Measurements from ENCODE around the gene PLEKHH1.

The PLEKHH1 gene

DNA sequence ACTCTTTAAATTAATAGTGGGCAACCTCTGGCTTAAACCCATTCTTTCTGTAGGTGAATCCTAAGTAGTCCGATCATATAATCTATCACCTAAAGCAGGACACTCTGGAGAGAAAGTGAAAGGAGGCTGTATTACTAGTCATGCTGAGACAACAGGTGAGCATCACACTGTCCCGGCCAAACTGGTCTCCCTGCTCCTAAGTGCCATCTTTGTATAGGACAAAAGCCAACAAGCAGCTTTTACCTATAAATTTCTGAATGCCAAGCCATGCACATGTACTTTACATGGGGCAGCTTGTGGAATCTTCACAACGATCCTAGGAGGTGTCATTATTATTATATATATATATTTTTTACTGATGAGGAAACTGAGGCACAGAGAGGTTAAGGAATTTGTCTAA is 18.0 kb downstream of the PLEKHH1 start:
- Histone ChIP-seq H3K36me3 (ENCODE audit: control insufficient read depth, insufficient read depth, low read length) (no peaks in the 10 kb centered on the region), H3K4me1 (ENCODE audit: control insufficient read depth, insufficient read depth, low read length, poor library complexity, severe bottlenecking) (no peaks in the 10 kb centered on the region), H3K9me3 (ENCODE audit: control insufficient read depth, low read length) (no peaks in the 10 kb centered on the region), H3K27ac (ENCODE audit: low read depth, low read length, severe bottlenecking) (no peak overlapping the region), H3K4me3 (ENCODE audit: extremely low read depth, insufficient read depth, low read length, poor library complexity, severe bottlenecking) (no peak overlapping the region)
- WGBS, 2 experiments (ENCODE audit: insufficient coverage in 2 of 2), result 100% methylated on average over 1 of the region's 3 CpGs

DNA sequence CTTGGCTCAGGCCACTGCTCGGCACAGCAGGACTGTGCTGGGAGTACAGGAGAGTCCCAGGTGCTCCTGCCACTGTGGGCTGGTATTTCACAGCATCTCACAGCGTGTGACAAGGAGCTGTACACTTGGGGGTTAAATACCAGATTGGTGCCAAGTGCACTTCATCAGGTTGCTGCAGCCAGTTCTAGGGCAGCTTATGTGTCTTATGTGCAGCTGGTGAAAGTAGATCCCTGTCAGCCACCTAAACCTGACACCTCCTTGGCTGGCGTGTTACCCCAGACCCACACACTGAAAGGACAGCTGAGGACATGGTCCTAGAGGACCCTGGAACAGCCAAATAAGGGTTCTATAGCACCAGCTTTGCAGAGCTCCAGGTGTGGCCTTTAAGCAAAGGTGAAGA is 18.9 kb downstream of the PLEKHH1 start:
- 92 to 100% methylated on average over 2 of the region's 3 CpGs for WGBS, 2 experiments (ENCODE audit: insufficient coverage in 2 of 2)
- Histone ChIP-seq H3K4me3 (ENCODE audit: extremely low read depth, insufficient read depth, low read length, poor library complexity, severe bottlenecking) (no peak overlapping the region), H3K9me3 (ENCODE audit: control insufficient read depth, low read length) (no peaks in the 10 kb centered on the region)

DNA sequence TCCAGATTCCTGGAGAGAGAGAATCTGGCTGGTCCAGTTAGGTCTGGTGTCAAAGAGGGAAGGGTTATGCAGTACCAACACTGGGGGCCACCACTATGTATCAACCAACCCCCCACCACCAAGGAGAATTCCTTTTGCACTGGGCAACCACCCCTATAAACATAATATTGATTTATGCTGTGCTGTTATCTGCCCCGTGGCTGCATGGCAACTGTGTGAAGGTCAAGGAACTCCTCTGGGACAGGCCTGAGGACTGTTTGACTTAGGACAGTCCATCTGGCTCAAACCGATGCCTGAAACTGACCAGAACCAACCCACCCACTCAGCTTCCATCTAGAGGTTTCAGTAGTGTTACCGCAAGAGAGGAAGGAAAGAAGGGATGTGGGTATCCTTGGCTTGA is 20.5 kb downstream of the PLEKHH1 start:
- Histone ChIP-seq H3K36me3 (ENCODE audit: control insufficient read depth, insufficient read depth, low read length) (no peaks in the 10 kb centered on the region), H3K9me3 (ENCODE audit: control insufficient read depth, low read length) (no peaks in the 10 kb centered on the region), H3K4me1 (ENCODE audit: control insufficient read depth, insufficient read depth, low read length, poor library complexity, severe bottlenecking) (no peaks in the 10 kb centered on the region), H3K27ac (ENCODE audit: low read depth, low read length, severe bottlenecking) (no peak overlapping the region), H3K4me3 (ENCODE audit: extremely low read depth, insufficient read depth, low read length, poor library complexity, severe bottlenecking) (no peak overlapping the region)
- 100% methylated on average over 1 of the region's 3 CpGs; no CpG with 5 or more reads in 1 of the 2 experiments for WGBS, 2 experiments (ENCODE audit: insufficient coverage in 2 of 2)

More for the DNA sequence above, 18.9 kb downstream of the PLEKHH1 start:
- no peaks in the 10 kb centered on the region for H3K36me3 ChIP-seq (ENCODE audit: control insufficient read depth, insufficient read depth, low read length)
- no peak overlapping the region for H3K27ac ChIP-seq (ENCODE audit: low read depth, low read length, severe bottlenecking)
- H3K4me1 ChIP-seq (ENCODE audit: control insufficient read depth, insufficient read depth, low read length, poor library complexity, severe bottlenecking), result no peaks in the 10 kb centered on the region

DNA sequence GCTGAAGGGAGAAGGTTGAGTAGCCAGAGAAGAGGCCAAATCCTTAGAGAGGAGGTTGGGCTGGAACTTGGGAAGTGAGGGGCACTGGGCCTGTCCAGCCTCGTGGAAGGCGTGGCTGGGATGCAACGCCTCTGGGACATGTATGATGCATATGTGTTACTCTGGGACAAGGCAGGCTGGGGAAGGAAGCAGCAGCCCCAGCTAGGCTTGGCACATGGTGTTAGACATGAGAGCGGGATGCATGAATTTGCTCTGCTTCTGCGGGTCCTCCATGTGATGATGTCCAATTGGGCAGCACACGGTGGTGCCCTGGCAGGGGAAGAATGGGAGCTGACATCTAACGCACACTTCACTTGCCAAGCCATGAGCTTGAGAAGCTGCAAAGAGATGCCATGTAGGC is 21.3 kb downstream of the PLEKHH1 start:
- Histone ChIP-seq H3K9me3 (ENCODE audit: control insufficient read depth, low read length) (no peaks in the 10 kb centered on the region), H3K36me3 (ENCODE audit: control insufficient read depth, insufficient read depth, low read length) (no peaks in the 10 kb centered on the region), H3K4me3 (ENCODE audit: extremely low read depth, insufficient read depth, low read length, poor library complexity, severe bottlenecking) (no peak overlapping the region), H3K4me1 (ENCODE audit: control insufficient read depth, insufficient read depth, low read length, poor library complexity, severe bottlenecking) (no peaks in the 10 kb centered on the region), H3K27ac (ENCODE audit: low read depth, low read length, severe bottlenecking) (no peak overlapping the region)
- 93 to 99% methylated on average over 7 of the region's 7 CpGs for WGBS, 2 experiments (ENCODE audit: insufficient coverage in 2 of 2)

DNA sequence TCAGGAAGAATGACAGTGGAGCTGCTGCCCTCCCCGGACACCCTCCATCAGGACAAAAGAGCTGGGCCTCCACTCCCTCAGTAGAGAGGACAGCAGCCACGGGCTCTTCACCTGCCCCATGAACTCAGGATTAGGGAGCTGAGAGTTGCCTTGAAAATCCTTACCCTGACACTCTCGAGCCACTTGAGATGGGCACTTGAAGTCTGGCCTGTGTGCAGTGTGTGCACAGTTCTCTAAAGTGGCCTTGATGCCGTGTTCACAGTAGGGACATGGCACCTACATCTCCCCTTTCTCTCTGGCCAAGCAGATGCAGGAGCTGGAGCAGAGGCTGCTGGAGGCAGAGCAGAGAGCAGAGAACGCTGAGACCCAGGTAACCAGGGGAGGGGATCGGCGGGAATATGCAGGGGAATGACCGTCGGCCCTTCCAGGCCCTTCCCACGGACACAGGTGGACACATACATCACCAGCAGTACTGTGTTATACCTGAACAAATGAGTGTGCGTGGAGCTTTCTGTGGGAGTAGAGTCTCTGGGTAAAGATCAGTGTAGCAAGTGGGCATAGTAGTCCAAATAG is 22.5 kb downstream of the PLEKHH1 start:
- Histone ChIP-seq H3K4me3 (ENCODE audit: extremely low read depth, insufficient read depth, low read length, poor library complexity, severe bottlenecking) (no peak overlapping the region), H3K27ac (ENCODE audit: low read depth, low read length, severe bottlenecking) (no peak overlapping the region), H3K4me1 (ENCODE audit: control insufficient read depth, insufficient read depth, low read length, poor library complexity, severe bottlenecking) (no peaks in the 10 kb centered on the region), H3K9me3 (ENCODE audit: control insufficient read depth, low read length) (no peaks in the 10 kb centered on the region), H3K36me3 (ENCODE audit: control insufficient read depth, insufficient read depth, low read length) (no peaks in the 10 kb centered on the region)
- WGBS, 2 experiments (ENCODE audit: insufficient coverage in 2 of 2), result 71 to 75% methylated on average over 5 of the region's 11 CpGs

DNA sequence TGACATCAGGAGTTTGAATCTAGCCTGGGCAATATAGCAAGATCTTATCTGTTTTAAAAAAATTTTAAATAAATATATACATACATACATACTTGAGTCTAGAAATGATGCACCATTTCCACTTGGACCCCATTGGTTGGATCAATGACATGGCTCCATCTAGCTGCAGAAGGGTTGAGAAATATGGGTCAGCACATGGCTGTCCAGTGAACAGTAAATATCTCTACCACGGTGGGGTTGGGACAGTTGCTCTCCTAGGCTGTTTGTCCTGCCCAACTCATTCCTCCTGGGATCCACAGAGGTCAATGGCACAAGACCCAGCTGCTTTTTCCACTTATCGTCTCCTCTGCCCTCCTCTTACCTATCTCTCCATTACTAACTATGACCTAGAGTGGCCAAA is 23.6 kb downstream of the PLEKHH1 start:
- Histone ChIP-seq H3K4me3 (ENCODE audit: extremely low read depth, insufficient read depth, low read length, poor library complexity, severe bottlenecking) (no peak overlapping the region), H3K4me1 (ENCODE audit: control insufficient read depth, insufficient read depth, low read length, poor library complexity, severe bottlenecking) (no peaks in the 10 kb centered on the region), H3K36me3 (ENCODE audit: control insufficient read depth, insufficient read depth, low read length) (no peaks in the 10 kb centered on the region), H3K27ac (ENCODE audit: low read depth, low read length, severe bottlenecking) (no peak overlapping the region), H3K9me3 (ENCODE audit: control insufficient read depth, low read length) (no peaks in the 10 kb centered on the region)
- whole genome bisulfite sequencing, 2 experiments (ENCODE audit: insufficient coverage in 2 of 2), result 93 to 100% methylated on average over 2 of the region's 2 CpGs

DNA sequence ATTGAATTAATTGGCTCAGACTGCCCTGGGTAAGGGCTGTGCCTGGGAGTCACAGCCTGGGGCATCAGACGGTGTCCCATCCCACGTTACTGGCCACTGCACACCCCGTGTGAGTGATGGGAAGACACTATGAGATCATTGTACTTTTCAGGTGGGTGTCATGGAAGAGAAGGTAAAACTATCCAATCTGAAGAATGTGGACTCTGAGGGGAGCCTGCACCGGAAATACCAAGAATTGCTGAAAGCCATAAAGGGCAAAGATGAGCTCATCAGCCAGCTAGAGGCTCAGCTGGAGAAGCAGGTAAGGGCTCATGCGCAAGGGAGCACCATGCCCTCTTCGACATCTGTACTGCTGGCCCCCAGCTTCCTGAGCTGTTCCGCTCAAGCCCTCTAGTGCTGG is 24.0 kb downstream of the PLEKHH1 start:
- 89 to 90% methylated on average over 4 to 5 of the region's 7 CpGs for WGBS, 2 experiments (ENCODE audit: insufficient coverage in 2 of 2)
- Histone ChIP-seq H3K36me3 (ENCODE audit: control insufficient read depth, insufficient read depth, low read length) (no peaks in the 10 kb centered on the region), H3K27ac (ENCODE audit: low read depth, low read length, severe bottlenecking) (no peak overlapping the region), H3K9me3 (ENCODE audit: control insufficient read depth, low read length) (no peaks in the 10 kb centered on the region), H3K4me3 (ENCODE audit: extremely low read depth, insufficient read depth, low read length, poor library complexity, severe bottlenecking) (no peak overlapping the region), H3K4me1 (ENCODE audit: control insufficient read depth, insufficient read depth, low read length, poor library complexity, severe bottlenecking) (no peaks in the 10 kb centered on the region)

DNA sequence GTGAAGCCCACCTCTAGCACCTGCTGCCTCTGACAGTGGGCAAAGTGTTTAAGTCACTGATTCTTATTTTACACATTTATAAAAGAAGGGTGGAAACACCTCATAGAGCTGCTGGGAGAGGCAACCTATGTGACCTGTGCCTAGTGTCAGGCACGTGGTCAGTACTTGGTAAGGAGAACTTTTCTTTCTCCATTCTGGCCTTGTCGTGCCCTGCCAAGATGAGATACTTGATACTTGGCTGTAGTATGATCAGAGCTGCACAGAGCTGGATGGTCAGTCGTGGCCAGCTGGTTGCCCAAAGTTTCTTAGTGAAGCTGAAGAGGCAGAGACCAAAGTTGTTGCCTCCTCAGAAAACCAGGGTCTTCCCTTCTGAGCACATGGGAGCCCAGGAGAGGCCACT is 24.6 kb downstream of the PLEKHH1 start:
- no peaks in the 10 kb centered on the region for H3K9me3 ChIP-seq (ENCODE audit: control insufficient read depth, low read length)
- WGBS, 2 experiments (ENCODE audit: insufficient coverage in 2 of 2), result 96 to 100% methylated on average over 2 to 3 of the region's 3 CpGs
- H3K4me1 ChIP-seq (ENCODE audit: control insufficient read depth, insufficient read depth, low read length, poor library complexity, severe bottlenecking), result no peaks in the 10 kb centered on the region

DNA sequence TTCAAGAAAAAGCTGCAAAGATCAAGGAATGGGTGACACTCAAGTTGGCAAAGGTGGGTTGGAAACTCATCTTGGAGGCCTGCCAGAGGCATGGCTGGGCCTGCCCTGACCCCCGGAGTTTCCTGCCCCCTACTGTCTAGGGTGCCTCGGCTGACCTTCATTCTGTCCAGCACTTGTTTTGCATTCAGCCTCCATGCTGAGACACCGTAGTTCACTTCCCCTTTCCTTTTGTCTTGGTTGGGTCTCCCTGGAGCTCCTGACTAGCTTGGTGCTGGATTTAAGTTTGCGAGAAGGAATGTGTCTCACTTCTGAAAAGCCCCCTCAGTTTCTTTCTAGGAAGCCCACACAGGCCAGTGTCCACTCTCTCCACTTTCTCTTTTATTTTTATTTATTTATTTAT is 26.5 kb downstream of the PLEKHH1 start:
- H3K27ac ChIP-seq (ENCODE audit: low read depth, low read length, severe bottlenecking), result no peak overlapping the region
- WGBS, 2 experiments (ENCODE audit: insufficient coverage in 2 of 2), result 47 to 77% methylated on average over 3 of the region's 4 CpGs
- H3K4me3 ChIP-seq (ENCODE audit: extremely low read depth, insufficient read depth, low read length, poor library complexity, severe bottlenecking), result no peak overlapping the region
- no peaks in the 10 kb centered on the region for H3K36me3 ChIP-seq (ENCODE audit: control insufficient read depth, insufficient read depth, low read length)
- no peaks in the 10 kb centered on the region for H3K9me3 ChIP-seq (ENCODE audit: control insufficient read depth, low read length)
- H3K4me1 ChIP-seq (ENCODE audit: control insufficient read depth, insufficient read depth, low read length, poor library complexity, severe bottlenecking), result no peaks in the 10 kb centered on the region

More for the DNA sequence above, 24.6 kb downstream of the PLEKHH1 start:
- Histone ChIP-seq H3K27ac (ENCODE audit: low read depth, low read length, severe bottlenecking) (no peak overlapping the region), H3K4me3 (ENCODE audit: extremely low read depth, insufficient read depth, low read length, poor library complexity, severe bottlenecking) (no peak overlapping the region), H3K36me3 (ENCODE audit: control insufficient read depth, insufficient read depth, low read length) (no peaks in the 10 kb centered on the region)

DNA sequence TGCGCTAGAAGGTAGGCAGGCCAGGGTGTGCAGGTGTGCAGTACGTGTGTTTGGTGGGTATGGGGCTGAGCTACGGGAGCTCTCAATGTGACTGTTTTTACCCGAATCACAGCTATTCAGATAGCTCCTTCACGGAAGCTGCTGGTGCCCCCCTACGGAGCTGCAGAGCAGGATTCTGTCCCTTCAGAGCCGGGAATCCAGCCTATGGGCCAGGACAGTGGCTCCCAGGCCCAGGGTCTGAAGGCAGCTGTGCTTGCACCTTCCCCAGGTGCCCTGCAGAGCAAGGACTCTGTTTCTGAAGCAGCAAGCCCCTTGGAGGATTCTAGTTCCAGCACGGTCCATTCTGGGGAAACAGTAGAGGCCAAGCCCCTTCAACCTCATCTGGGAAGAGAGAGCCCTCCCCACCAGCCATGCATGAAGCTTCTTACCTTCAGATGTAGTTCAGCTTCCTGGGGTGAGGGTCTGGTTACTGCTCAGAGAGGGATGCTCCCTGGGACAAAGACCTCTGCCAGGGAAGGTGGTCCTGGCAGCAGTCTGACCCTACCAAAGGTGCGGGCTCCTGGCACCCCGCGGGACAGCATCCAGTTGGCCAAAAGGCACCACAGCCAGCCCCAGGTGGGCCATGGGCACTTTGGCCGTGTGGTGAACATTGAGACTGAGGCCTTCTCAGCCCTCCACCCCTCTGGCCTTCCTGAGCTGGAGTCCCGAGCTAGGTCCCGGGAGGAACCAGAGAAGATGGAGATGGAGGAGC is 29.1 kb downstream of the PLEKHH1 start:
- 91 to 96% methylated on average over 6 to 12 of the region's 14 CpGs for WGBS, 2 experiments (ENCODE audit: insufficient coverage in 2 of 2)
- no peaks in the 10 kb centered on the region for H3K9me3 ChIP-seq (ENCODE audit: control insufficient read depth, low read length)

DNA sequence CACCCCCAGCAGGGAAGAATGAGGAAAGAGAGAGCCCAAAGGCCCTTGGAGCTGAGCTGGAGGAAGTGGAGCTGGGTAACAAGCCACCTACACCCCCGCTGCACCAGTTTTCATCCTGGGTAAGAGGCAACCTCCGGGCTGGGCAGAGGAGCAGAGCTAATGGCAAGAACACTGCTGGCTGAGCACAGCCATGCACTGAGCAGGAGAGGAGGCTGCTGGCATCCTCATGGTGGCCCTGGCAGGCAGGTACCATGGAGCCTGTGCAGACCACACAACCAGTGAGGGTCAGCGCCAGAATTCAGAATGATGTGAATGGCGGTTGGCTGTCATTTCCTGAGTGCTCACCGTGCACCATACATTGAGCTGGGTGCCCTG is 29.7 kb downstream of the PLEKHH1 start:
- H3K36me3 ChIP-seq (ENCODE audit: control insufficient read depth, insufficient read depth, low read length), result no peaks in the 10 kb centered on the region
- H3K4me3 ChIP-seq (ENCODE audit: extremely low read depth, insufficient read depth, low read length, poor library complexity, severe bottlenecking), result no peak overlapping the region
- no peak overlapping the region for H3K27ac ChIP-seq (ENCODE audit: low read depth, low read length, severe bottlenecking)
- H3K9me3 ChIP-seq (ENCODE audit: control insufficient read depth, low read length), result no peaks in the 10 kb centered on the region
- 81 to 93% methylated on average over 3 to 5 of the region's 5 CpGs for WGBS, 2 experiments (ENCODE audit: insufficient coverage in 2 of 2)
- H3K4me1 ChIP-seq (ENCODE audit: control insufficient read depth, insufficient read depth, low read length, poor library complexity, severe bottlenecking), result peaks cover 5% of the 10 kb centered on the region

More for the DNA sequence above, 29.1 kb downstream of the PLEKHH1 start:
- Histone ChIP-seq H3K4me1 (ENCODE audit: control insufficient read depth, insufficient read depth, low read length, poor library complexity, severe bottlenecking) (peaks cover 5% of the 10 kb centered on the region), H3K36me3 (ENCODE audit: control insufficient read depth, insufficient read depth, low read length) (no peaks in the 10 kb centered on the region), H3K4me3 (ENCODE audit: extremely low read depth, insufficient read depth, low read length, poor library complexity, severe bottlenecking) (no peak overlapping the region), H3K27ac (ENCODE audit: low read depth, low read length, severe bottlenecking) (no peak overlapping the region)

Data from mesodermal cell (in vitro differentiated cells).